Hepatocyte (in vitro differentiated cells): Measurements from ENCODE around the gene PIGQ.

Experiments used
- EZH2 ChIP-seq: fragments of 200-600 bp; sonication (generic); IDR thresholded peaks from 2 replicates; pipeline ENCODE4 v1.6.1; 2016; ENCODE audit warnings: antibody characterized with exemption, mild to moderate bottlenecking, borderline replicate concordance
- EZH2phosphoT487 ChIP-seq: fragments of 200-600 bp; sonication (generic); IDR thresholded peaks from one replicate; pipeline ENCODE4 v1.6.1; 2018; ENCODE audit warnings: antibody characterized with exemption, mild to moderate bottlenecking, low read depth, moderate library complexity; ENCODE audit not compliant: unreplicated experiment, severe bottlenecking
- TF ChIP-seq, protein P1 (sequence below): fragments of 200-600 bp; sonication (generic); IDR thresholded peaks from 2 replicates; pipeline ENCODE4 v1.5.1; 2016; ENCODE audit warnings: antibody characterized with exemption, mild to moderate bottlenecking; ENCODE audit not compliant: poor library complexity

DNA sequence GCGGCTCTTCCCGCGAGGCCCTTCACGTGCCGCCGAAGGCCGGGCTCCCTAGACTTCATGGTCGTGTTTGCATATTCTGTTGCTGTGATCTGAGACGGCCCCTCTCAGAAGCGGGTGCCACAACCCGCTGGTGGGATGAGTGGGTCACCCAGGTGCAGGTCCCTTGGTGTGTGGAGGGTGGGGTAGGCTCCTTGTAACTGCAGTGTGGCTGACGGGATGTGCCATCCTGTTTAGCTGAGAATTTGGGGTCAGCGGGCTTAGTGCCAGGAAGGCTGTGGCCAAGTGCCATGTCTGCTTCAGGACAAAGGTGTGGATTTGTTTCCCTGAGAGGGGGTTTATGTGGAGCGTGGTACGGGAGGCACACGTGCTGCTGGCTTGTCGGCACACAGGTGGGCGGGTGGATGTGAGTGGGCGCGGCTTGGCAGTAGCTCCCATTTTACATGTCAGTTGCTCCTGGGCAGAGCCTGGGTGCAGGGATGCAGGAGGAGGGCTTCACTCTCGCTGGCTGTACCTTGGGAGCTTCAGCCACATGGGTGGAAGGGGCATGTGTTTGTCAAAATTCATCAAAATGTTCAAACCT, 51.8 kb downstream of the PIGQ start:
- TF ChIP-seq EZH2phosphoT487 = no peak
- TF ChIP-seq, protein P1, sequence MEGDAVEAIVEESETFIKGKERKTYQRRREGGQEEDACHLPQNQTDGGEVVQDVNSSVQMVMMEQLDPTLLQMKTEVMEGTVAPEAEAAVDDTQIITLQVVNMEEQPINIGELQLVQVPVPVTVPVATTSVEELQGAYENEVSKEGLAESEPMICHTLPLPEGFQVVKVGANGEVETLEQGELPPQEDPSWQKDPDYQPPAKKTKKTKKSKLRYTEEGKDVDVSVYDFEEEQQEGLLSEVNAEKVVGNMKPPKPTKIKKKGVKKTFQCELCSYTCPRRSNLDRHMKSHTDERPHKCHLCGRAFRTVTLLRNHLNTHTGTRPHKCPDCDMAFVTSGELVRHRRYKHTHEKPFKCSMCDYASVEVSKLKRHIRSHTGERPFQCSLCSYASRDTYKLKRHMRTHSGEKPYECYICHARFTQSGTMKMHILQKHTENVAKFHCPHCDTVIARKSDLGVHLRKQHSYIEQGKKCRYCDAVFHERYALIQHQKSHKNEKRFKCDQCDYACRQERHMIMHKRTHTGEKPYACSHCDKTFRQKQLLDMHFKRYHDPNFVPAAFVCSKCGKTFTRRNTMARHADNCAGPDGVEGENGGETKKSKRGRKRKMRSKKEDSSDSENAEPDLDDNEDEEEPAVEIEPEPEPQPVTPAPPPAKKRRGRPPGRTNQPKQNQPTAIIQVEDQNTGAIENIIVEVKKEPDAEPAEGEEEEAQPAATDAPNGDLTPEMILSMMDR = no peak
- no peak for TF ChIP-seq EZH2
